ENCODE measurements around the gene UBR2. TPM values are rescaled to one million over a fixed set of nuclear protein-coding genes. Genes with fewer than 3 reads are reported as not detected.

UBR2 gene
- 13.6 and 14.3 TPM in 2 replicates for total RNA-seq

GRCh38 chr6:42563697-42564505, at the start of gene UBR2:
Gene UBR2, plus strand, starts transcription at chr6:42564029. Its CDS starts 291 bp downstream, at chr6:42564320.

GRCh38 chr6:42722497-42722896, 158.7 kb downstream of the UBR2 start, which contains the start of gene PRPH2:
Gene PRPH2, minus strand, starts transcription at chr6:42722597. Its CDS starts 263 bp downstream, at chr6:42722334.

Other genes starting within 250 kb of the UBR2 start
- gene TRERF1, start 112.1 kb upstream of the UBR2 start, total RNA-seq = 2.5 and 2.9 TPM in 2 replicates
- gene PRPH2, start 158.6 kb downstream of the UBR2 start, total RNA-seq = 0.97 and 1.3 TPM in 2 replicates
- 25.3 and 34.7 TPM in 2 replicates for gene TBCC, start 182.1 kb downstream of the UBR2 start, total RNA-seq
- gene BICRAL, start 218.0 kb downstream of the UBR2 start, total RNA-seq = 3.6 and 4.2 TPM in 2 replicates